Kidney tubule cell (primary cell): ENCODE results near the gene STMND1.
A peak's percentile ranks its signal among the peaks of the same experiment; 100 is the strongest.
"Not testable (repeated sequence)": the region's sequence is repeated elsewhere in the genome, so short reads cannot be mapped to it uniquely, and the experiment has no call there.

Source experiments
- DNase-seq: peaks from one replicate; pipeline ENCODE4 v3.0.0-alpha.2; 2018; ENCODE audit warnings: low spot score

The STMND1 gene

DNA sequence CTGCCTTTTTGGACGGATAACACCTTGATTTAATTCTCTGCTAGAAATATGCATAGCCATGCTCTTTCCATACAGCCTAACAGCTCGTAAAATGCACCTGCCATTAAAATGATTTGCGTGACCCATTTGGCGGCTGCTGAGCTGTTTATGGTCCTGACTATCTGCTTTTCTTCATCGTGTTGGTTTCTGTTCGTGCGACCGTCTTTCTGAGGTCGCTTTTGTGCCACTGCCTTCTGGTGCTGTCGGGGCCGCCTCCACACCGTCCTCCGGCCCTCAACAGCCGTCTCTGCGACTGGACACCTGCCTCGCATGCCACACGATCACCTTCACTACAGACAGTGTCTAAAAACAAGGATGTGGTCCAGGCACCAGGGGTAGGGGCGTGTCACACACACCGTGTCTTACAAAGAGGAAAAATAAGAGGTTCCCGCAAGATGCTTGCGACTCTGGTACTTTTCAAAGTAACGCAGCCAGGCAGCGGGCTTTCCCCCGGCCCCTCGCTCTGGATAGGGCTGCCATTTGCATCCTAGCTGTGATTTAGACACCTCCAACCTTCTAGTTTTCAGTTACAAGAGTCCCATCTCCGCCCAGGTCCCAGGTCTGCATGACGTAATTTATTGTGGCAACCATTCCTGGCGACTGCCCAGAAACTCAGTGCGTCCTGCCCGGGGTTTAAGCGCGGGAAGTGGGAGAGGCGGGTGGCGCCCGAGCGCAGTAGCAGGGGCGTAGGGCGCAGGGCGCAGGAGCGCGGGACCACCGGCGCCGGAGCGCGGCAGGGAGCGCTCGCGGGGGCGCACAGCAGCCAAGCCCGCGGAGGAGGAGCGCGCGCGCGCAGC, at the start of gene STMND1:
STMND1 (plus strand) TSS at position 629 of the 836 bp plus-strand sequence. CDS start 208 bp downstream, outside the sequence.
- peak; percentile 61 for DNase-seq

DNA sequence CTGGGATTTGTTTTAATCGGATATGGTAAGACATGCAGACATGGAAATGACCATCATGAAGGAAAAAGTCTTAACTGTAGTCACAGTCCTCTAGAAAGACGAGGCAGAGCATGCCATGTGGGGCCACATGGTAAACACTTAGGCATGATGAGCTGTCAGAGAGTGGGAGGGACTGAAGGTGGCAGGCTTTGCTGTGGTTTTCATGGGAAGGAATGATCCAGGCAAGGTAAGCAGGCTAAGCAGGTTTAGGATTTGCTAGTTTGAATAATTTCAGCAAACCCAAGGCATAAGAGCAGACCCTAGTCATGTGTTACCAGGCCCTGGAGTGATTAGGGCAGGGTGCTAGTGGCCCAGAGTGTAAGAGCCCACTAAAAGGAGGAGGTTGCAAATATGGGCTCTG, 47.2 kb upstream of the STMND1 start:
- peak; percentile 32 for DNase-seq

DNA sequence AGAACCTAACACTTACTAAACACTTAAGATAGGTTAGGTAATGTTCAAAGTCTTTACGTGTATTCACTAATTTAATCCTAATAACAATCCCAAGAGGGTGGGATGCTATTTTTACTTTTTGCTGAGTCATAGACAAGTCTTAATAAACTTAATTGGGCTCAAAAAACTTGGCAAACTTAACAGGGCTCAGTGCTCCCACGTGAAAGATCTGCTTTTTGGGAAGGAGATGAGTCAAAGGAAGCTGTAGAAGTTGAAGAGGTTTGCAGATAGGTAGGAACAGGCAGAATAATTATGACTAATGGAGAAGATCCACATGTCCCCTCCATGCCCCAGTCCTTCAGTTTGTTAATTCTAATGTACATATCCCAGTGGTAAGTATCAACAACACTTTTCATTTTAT, 44.5 kb upstream of the STMND1 start:
- DNase-seq: no peak

DNA sequence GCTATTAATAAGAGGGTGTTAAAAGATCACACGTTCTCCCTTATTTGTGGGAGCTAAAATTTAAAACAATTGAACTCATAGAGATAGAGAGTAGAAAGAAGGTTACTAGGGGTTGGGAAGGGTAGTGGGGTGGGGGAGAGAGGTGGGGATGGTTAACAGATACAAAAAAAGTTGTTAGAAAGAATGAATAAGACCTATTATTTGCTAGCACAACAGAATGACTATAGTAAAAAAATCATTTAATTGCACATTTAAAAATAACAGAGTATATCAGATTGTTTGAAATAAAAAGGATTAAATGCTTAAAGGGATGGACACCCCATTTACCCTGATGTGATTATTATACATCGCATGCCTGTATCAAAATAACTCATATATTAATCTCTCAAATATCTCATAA, 43.3 kb upstream of the STMND1 start:
- no peak for DNase-seq

DNA sequence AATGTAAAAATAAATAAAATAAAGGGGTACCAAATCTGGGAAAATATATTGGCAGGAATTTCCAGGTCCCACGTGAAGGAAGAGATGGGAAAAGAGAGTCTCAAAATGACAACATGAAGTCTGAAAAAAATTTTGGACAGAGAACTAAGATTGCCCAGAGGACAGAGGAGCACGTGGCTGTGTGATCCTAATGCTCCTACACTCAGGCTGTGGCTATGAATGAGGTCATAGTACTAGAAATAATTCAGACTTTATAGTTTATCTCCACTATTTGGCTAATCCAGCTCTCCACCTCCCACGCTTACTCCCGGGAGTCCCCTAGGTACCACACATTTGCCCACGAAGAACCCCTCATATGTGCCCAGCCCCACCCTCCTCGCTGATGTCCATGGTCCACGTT, 42.8 kb upstream of the STMND1 start:
- DNase-seq: no peak

DNA sequence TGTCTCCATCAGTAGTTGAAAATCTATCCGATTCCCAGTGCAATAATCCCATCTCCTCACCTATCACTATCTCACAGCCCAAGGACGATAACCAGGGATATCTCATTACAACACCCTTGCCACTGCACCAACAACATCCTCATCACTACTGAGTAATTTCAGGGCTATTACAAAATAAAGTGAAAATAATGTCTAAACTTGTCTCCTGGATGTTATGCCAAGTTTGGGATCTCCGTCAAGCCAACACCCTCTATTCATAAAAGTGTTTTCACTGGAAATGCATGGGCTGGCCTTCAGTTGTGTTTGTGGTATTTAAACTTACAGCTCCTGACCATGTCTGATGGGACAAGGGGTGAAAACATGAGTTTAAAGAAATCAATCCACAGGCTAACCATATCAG, 42.0 kb upstream of the STMND1 start:
- no peak for DNase-seq

DNA sequence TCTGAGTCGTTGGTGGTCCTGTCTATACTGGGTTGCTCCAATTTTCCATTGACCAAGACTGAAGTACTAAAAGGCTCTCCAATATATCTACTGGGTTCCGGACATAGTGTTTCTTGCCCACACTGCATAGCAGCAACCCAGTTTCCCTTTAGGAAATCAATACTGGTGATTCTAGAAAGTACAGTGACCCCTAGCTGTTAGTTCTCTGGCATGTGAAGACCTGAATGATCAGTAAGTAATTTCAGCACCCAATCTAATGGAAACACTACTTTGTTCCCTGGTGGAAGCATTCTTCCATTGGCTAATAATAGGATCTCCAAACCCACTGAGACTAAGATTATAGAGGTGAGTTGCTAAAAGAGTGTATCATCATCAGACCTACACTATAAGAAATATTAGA, 40.8 kb upstream of the STMND1 start:
- DNase-seq: no peak

DNA sequence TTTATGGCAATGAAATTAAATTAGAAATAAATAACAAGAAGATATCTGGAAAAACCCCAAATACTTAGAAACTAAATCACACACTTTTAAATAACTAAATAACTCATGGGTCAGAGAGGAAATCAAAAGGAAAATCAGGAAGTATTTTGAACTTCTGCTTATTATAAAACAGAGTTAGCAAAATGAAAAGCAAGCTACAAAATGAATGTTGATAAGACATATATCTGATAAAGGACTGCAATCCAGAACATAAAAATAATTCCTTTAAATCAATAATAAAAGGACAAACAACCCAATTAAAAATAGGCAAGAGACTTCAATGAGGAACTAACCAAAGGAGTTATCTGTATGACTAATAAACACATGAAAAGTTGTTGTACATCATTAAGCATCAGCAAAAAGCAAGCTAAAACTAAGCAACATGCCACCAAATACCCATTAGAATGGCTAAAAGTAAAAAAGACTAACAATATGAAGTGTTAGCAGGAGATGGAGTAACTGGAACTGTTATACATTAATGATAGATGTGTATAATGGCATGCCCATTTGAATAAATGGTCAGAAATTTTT, 38.9 kb upstream of the STMND1 start:
- no peak for DNase-seq

DNA sequence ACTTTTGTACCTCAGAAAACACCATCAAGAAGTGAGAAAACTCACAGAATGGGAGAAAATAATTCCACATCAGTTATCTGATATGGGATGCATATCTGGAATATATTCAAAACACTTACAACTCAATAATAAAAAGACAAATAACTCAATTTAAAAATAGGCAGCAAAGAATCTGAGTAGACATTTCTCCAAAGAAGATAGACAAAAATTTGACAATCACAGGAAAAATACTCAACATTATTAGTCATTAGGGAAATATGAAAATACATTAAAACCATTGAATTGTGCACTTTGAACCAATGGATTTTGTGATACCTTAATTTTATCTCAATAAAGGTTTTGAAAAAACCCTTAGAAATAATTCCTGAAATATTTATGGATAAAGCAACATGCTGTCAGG, 36.9 kb upstream of the STMND1 start:
- no peak for DNase-seq

DNA sequence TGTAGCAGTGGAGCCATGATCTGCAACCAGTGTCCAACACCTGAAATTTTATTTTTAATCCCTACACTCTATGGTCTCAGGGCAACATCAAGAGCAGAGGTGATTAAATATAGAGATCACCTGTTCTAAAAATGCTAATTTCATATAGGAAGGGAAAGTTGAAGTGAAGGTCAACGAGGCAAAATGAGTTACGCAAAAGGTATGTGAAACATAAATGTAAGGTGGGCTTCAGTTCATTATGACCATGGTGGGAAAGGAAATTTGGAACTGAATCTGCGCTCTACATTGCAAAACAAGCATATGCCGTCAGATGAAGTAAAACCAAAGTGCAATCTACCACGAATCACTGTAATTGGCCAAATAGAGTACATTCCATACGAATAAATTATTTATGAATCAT, 35.2 kb upstream of the STMND1 start:
- no peak for DNase-seq

DNA sequence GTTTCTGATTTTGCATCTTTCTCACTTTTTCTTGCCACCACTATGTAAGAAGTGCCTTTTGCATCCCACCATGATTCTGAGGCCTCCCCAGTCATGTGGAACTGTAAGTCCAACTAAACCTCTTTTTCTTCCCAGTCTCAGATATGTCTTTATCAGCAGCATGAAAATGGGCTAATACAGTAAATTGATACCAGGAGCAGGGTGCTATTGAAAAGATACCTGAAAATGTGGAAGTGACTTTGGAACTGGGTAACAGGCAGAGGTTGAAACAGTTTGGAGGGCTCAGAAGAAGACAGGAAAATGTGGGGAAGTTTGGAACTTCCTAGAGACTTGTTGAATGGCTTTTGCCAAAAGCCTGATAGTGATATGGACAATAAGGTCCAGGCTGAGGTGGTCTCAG, 32.9 kb upstream of the STMND1 start:
- not testable (repeated sequence) for DNase-seq

DNA sequence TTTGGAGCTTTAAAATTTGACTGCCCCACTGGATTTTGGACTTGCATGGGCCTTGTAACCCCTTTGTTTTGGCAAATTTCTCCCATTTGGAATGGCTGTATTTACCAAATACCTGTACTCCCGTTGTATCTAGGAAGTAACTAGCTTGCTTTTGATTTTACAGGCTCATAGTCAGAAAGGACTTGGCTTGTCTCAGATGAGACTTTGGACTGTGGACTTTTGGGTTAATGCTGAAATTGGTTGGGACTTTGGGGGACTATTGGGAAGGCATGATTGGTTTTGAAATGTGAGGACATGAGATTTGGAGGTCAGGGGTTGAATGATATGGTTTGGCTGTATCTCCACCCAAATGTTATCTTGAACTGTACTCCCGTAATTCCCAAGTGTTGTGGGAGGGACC, 31.4 kb upstream of the STMND1 start:
- not testable (repeated sequence) for DNase-seq

DNA sequence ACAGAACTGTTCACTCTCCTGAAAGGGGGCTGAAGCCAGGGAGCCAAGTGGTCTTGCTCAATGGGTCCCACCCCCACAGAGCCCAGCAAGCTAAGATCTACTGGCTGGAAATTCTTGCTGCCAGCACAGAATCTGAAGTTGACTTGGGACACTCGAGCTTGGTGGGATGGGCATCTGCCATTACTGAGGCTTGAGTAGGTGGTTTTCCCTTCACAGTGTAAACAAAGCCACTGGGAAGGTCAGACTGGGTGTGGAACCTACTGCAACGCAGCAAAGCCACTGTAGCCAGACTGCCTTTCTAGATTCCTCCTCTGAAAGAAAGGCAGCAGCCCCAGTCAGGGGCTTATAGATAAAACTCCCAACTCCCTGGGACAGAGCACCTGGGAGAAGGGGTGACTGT, 28.3 kb upstream of the STMND1 start:
- not testable (repeated sequence) for DNase-seq

DNA sequence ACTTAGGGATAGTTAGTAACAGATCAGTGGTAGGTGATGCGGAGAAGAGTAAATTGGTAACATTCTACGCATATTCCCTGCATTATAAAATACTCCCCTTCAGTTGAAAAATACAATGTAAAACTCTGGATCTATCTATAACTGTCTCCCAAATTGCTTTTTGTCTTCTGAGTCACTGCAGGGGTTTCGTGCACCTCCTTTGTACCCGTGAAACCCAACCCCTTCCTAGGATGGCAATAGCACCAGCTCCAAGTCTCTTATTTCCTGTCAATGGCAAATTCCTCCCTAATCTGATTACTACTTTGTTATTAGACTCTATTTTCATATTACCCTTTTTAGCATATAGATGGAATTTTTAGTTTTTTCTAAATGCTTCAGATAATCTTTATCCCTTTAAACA, 20.6 kb upstream of the STMND1 start:
- no peak for DNase-seq

DNA sequence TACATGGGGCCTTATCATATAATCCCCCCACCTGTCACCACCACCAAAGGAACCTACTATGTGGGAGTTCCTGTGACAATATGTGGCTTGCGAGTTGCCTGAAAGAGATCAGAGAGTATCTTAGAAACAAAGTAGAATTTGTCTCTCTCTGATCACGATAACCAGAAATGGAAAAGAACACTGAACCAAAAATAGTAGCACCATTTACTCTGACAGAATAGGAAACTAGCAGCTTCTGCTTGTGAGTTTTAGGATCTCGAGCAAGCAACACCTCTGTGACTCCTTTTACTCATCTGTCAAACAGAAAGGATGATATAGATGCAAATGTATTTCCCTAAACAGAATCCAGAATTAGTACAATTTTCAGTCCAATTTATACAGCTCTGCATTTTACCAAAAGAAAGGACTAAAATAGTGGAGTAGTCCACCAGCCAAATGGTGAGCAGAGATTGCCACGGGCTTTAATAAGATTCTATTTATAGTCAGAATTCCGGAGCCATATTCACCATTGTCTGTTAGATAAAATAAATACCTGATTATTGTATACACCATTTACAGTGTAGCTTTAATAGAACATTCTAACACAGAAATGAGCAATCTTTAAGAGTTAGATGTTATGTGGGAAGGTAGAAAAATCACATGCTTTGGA, 19.9 kb upstream of the STMND1 start:
- DNase-seq: no peak

DNA sequence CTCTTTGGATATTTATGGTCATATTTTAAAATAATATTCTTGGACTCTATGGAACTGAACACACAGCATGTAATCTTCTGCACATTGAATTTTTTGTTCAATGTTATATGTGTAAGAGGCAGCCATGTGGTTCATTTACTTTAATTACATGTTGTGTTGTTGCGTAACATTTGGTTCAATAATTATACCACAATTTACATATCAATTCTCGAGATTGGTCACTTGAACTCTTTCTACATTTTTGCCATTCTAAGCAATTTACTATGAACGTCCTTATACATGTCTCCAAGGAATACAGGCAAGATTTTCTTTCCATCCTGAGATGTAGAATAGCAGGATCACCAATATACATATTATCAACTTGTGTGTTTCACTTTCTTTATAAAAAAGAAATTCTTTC, 18.5 kb upstream of the STMND1 start:
- DNase-seq: no peak

DNA sequence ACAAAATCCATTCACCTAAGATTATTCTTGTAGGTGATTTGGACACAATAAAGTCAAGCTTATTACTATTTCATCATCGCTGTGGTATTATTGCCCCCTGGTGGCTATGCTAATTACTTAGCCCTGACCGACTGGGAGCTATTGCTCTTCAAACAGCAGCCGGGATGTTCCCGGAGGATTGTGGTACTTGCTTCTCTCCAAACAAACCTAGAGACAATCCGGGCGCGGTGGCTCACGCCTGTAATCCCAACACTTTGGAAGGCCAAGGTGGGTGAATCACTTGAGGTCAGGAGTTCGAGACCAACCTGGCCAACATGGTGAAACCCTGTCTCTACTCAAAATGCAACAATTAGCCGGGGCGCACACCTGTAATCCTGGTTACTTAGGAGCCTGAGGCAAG, 15.4 kb upstream of the STMND1 start:
- DNase-seq: peak; percentile 73

DNA sequence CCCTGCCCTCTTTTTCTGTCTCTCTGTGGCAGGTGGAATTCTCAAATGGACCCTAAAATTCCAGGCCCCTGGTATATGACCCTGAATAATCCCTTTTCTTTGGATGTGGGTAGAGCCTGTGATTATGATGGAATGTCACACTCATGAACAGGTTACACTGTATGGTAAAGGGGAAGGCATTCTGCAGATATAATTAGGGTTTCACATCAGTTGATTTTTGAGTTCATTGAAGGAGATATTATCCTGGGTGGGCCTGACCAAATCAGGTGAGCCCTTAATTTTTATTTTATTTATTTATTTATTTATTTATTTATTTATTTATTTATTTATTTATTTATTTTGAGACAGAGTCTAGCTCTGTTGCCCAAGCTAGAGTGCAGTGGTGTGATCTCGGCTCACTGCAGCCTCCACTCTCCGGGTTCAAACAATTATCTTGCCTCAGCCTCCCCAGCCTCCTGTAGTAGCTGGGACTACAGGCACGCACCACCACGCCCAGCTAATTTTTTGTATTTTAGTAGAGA, 13.7 kb upstream of the STMND1 start:
- no peak for DNase-seq

DNA sequence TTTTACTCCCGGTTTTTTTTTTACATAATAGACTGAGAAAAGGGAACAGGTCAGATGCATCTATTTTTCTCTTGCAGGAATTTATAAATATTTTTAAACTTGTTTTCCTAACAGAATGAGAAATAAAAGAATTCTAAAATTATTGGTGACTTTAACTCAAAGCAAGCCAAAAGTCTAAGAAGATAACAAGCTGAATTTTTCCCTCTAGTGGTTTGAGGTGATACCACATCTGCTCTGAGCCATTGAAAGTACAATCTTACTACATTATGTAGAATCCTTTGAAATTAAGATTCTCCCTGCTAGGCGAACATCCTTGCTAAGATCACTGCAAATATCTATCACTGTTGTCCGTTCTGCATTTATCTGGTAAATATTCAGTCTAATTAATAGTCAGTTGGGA, 10.7 kb upstream of the STMND1 start:
- no peak for DNase-seq

DNA sequence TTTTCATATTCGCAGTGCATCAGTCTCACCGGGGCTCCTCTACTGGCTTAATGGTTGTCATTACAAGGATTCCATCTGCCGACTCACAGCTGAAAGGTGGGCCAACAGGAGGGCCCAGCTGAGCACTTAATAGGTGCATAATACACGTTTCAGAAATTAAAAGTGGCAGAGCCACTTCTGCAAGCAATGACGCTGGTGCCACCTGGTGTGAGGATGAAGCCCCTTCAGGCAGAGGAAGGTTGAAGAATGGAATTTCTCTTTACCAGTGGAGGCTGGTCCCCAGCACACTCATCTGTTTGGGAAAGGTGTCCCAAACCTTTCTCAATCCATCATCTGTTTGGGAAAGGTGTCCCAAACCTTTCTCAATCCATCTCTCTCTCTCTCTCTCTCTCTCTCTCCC, 8.2 kb upstream of the STMND1 start:
- no peak for DNase-seq

DNA sequence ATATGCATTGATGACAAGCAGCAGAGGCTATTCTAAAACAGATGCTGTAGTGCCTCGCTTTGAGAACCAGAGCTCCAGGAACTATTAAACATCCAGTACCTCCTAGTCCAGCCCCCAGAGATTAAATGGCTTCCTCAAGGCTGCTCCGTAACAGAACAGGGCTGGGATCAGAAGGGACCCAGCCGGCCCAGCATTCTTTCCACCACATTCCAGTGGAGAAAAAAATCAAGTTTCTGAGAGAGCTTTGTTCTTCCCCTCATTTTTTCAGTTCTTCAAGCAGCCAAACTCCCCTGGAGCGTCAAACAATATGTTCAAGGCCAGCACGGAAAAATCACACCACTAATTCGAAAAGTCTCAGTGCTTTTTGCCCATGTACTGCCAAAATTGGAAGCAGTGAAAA, 5.8 kb upstream of the STMND1 start:
- DNase-seq: no peak

DNA sequence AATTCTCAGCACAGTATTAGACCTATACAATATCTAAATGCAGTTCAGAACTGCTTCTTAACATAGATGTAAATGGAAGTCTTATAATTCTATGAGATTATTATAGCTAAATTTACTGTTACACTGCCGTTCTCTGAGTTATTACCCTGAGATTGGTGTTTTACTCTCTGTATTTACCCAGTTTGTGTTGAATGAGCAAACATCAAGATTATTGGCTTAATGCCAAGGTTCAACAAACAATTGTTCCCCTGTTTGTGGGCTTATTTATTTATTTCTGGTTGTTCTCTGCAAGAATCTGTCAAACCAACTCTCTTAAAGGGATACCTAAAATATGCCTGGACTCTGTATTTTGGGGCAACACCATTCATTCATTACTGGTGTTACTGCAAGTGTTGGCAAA, 5.2 kb upstream of the STMND1 start:
- no peak for DNase-seq

DNA sequence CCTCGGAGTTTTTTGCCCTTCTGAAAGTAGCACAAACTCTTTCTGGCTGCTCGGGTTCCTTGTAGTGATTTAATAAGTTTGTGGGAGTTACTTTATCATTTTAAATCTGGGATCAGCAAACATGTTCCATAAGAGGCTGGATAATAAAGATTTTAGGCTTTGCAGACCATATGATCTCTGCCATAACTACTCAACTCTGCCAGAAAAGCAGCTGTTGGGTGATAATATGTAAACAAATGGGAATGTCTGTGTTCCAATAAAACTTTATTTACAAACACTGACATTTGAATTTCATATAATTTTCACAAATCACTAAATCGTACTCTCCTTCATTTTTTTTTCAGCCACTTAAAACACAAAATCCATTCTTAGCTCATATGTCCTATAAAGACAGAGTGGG, 3.9 kb upstream of the STMND1 start:
- DNase-seq: no peak
